G401.6 (cell line): ENCODE measurements around the gene SV2B.

Experiments
- FAIRE-seq: peaks from 2 replicates; lab custom pipeline; 2012; peaks lifted over from hg19 to GRCh38; lab: Jason Lieb, UNC

SV2B gene

GRCh38 chr15:91104111-91104510 lies 4.1 kb downstream of the SV2B start:
- no peak for FAIRE-seq

GRCh38 chr15:91108421-91108820 lies 8.4 kb downstream of the SV2B start:
- FAIRE-seq, result no peak

GRCh38 chr15:91109885-91110284 lies 9.8 kb downstream of the SV2B start:
- FAIRE-seq, result no peak

- FAIRE-seq, result no peak
Measured at GRCh38 chr15:91110407-91110806, 10.3 kb downstream of the SV2B start.

- no peak for FAIRE-seq
Measured at GRCh38 chr15:91113030-91113429, 13.0 kb downstream of the SV2B start.

GRCh38 chr15:91114301-91114700 lies 14.2 kb downstream of the SV2B start:
- no peak for FAIRE-seq

- no peak for FAIRE-seq
Measured at GRCh38 chr15:91116113-91117067, 16.3 kb downstream of the SV2B start.

GRCh38 chr15:91117375-91117774 lies 17.3 kb downstream of the SV2B start:
- FAIRE-seq, result no peak

- FAIRE-seq, result no peak
Measured at GRCh38 chr15:91118817-91119590, 18.9 kb downstream of the SV2B start.

- no peak for FAIRE-seq
Measured at GRCh38 chr15:91122296-91122695, 22.2 kb downstream of the SV2B start.

- FAIRE-seq, result no peak
Measured at GRCh38 chr15:91124132-91124531, 24.1 kb downstream of the SV2B start.

GRCh38 chr15:91125162-91125561 lies 25.1 kb downstream of the SV2B start:
- no peak for FAIRE-seq

- no peak for FAIRE-seq
Measured at GRCh38 chr15:91126080-91126479, 26.0 kb downstream of the SV2B start.

GRCh38 chr15:91127236-91127955 lies 27.3 kb downstream of the SV2B start:
- no peak for FAIRE-seq

- FAIRE-seq, result no peak
Measured at GRCh38 chr15:91128016-91128415, 28.0 kb downstream of the SV2B start.

GRCh38 chr15:91129436-91129835 lies 29.4 kb downstream of the SV2B start:
- FAIRE-seq, result no peak

GRCh38 chr15:91132079-91132478 lies 32.0 kb downstream of the SV2B start:
- FAIRE-seq, result no peak

GRCh38 chr15:91133511-91133910 lies 33.5 kb downstream of the SV2B start:
- FAIRE-seq, result no peak

- no peak for FAIRE-seq
Measured at GRCh38 chr15:91135201-91136130, 35.4 kb downstream of the SV2B start.

- no peak for FAIRE-seq
Measured at GRCh38 chr15:91136386-91136923, 36.4 kb downstream of the SV2B start.

GRCh38 chr15:91140601-91141000 lies 40.5 kb downstream of the SV2B start:
- FAIRE-seq, result no peak
